22Rv1 (cell line): Measurements from ENCODE around the gene ASAP2.

ENCODE experiments used
- H3K27ac ChIP-seq: fragments of 450-650 bp; 2 replicates; pipeline ENCODE4 v1.5.1; 2017
- CTCF ChIP-seq: fragments of 450-650 bp; IDR thresholded peaks from 2 replicates; pipeline ENCODE4 v1.5.1; 2017; ENCODE audit warnings: mild to moderate bottlenecking
- ZFX ChIP-seq: fragments of 450-650 bp; IDR thresholded peaks from 2 replicates; pipeline ENCODE4 v1.6.1; 2017; ENCODE audit warnings: antibody characterized with exemption, borderline replicate concordance

Gene ASAP2

GRCh38 chr2:9201185-9201891 is 5.3 kb upstream of the ASAP2 start:
- TF ChIP-seq ZFX, result no peak
- no peak for TF ChIP-seq CTCF
- H3K27ac ChIP-seq, result no peak overlapping the region

- no peak overlapping the region for H3K27ac ChIP-seq
- TF ChIP-seq CTCF (no peak), ZFX (no peak)
These were observed 3.6 kb upstream of the ASAP2 start for GRCh38 chr2:9203006-9203405.

GRCh38 chr2:9203876-9204275 is 2.7 kb upstream of the ASAP2 start:
- no peak for TF ChIP-seq ZFX
- TF ChIP-seq CTCF, result no peak
- H3K27ac ChIP-seq, result no peak overlapping the region

DNA sequence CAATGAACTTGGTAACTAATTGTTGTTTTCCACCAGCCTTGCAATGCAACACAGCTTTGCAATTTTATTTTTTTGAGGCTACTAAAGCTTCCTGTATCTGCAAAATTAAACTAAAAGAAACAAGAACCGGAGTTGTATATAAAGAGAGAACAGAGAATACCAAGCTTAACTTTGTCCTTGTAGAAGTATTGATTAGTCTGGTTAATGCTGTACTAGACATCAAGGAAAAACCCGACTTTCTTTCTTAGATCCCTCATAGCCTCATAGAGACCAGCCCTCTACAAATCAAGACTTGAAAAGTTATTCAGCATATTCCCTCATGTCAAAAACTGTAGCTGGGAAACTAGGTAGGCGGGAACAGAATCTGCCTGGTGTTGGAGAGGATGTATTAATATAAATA is 1.7 kb upstream of the ASAP2 start:
- peak overlapping the region; percentile 73; the same call in 1 of the 2 replicates for H3K27ac ChIP-seq
- TF ChIP-seq CTCF (no peak), ZFX (no peak)

GRCh38 chr2:9205486-9205885 is 1.1 kb upstream of the ASAP2 start:
- TF ChIP-seq CTCF (no peak), ZFX (no peak)
- peak overlapping the region; percentile 73 for H3K27ac ChIP-seq

- peak overlapping the region; percentile 73 for H3K27ac ChIP-seq
- no peak for TF ChIP-seq CTCF
- TF ChIP-seq ZFX, result no peak
These were observed 504 bp downstream of the ASAP2 start for GRCh38 chr2:9206991-9207640.

DNA sequence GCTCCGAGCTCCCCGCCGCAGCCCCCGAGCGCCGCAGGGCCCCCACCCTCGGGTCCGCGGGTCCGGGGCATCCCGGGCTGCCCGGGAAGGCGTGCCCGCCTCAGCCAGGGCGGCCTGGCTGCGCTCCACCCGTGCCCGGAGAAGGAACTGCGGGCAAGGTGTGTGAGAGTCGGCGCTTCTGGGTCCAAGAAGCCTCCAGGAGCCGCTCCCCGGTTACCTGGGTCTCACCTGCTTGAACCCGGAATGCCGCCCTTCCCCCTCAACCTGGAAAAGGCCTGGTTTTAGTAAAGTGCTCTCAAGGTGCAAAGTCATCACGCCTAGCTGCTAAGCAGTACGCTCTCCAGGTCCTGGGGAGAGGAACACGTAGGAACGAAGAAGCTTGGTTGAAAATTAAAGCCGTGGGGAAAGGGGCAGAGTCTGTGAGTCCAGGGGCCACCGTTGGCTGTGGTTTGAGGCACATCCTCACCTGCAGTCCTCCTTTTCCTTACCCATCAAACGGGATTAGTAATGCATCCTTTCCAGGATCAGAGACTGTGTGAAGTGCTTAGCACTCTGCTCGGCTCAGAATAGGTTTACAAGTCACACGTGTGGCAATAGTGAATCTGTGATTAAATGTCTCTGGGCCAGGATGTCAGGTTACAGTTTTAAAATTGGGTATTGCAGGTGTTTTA is 1.2 kb downstream of the ASAP2 start:
- peak overlapping the region; percentile 73 for H3K27ac ChIP-seq
- no peak for TF ChIP-seq CTCF
